ENCODE data around the gene VEGFA. TPM values are rescaled to one million over a fixed set of nuclear protein-coding genes. Genes with fewer than 3 reads are reported as not detected.

VEGFA gene
- total and polyA plus RNA-seq, 2 of the 8 experiments (the other 6 are each of a cell fraction or from before 2014, with no cell fraction given) = 42.2 to 58.5 TPM

- H2AFZ ChIP-seq (ENCODE audit: low read length) = no peak overlapping the region
- FAIRE-seq (no peak), DNase-seq (ENCODE audit: low read depth in 1 of 2, low spot score in 2 of 2) (no peak)
- 3% methylated on average over 5 of the region's 7 CpGs; no CpG with 5 or more reads in 1 of the 2 experiments for WGBS, 2 experiments (ENCODE audit: extremely low coverage in 1 of 2, insufficient coverage in 1 of 2, insufficient read length in 1 of 2, insufficient replicate concordance in 2 of 2, low coverage in 1 of 2, low lambda C conversion rate in 2 of 2, missing lambda C conversion rate in 1 of 2)
- H3K36me3 ChIP-seq (ENCODE audit: control insufficient read depth in 2 of 4, insufficient read depth in 4 of 4, low read length in 3 of 4) = peaks cover 3 to 10% (median 9%) of the 10 kb centered on the region in 4 experiments; a peak in 5 of 8 replicates
- H4K8ac ChIP-seq (ENCODE audit: extremely low read depth, insufficient read depth, low read length) = peak overlapping the region; percentile 41; the same call in 1 of the 2 replicates
- peak overlapping the region; percentile 51 for H4K91ac ChIP-seq (replicated peaks; ENCODE audit: insufficient read length, low read length)
- H3K4me3 ChIP-seq (ENCODE audit: extremely low read depth in 1 of 4, insufficient read depth in 2 of 4, low read depth in 3 of 4, low read length in 4 of 4) = peak overlapping the region; percentile 77 to 91 (median 85)
- no peak overlapping the region for H3K4ac ChIP-seq (replicated peaks; ENCODE audit: insufficient read length, low read depth, low read length)
- ChIA-PET CTCF (ENCODE audit: partially characterized antibody) (interaction anchor here (0.6 to 7.1 kb wide), 42 partner anchors 11 to 500 kb away, joined by 3 to 78 read pairs (median 7); partner anchors contain the start of gene MRPS18A), POLR2A (ENCODE audit: partially characterized antibody) (interaction anchor here (0.7 to 3.7 kb wide), 26 partner anchors 10 to 307 kb away, joined by 3 to 35 read pairs (median 4); partner anchors contain the start of gene GTPBP2)
- peak overlapping the region in 3 of 4 experiments; percentile 70 to 86 (median 78); a peak in 6 of 7 replicates for H3K9ac ChIP-seq (replicated peaks in 1 of 4; ENCODE audit: extremely low read depth in 1 of 4, low read depth in 3 of 4, low read length in 3 of 4)
- peaks cover 23% of the 10 kb centered on the region for H3K79me1 ChIP-seq (ENCODE audit: low read depth, low read length)
- H4K20me1 ChIP-seq (replicated peaks in 1 of 2; ENCODE audit: control insufficient read depth in 1 of 2, insufficient read depth in 2 of 2, low read length in 2 of 2) = peaks cover 5 to 8% of the 10 kb centered on the region in 2 experiments
- H3K4me1 ChIP-seq (replicated peaks in 1 of 4; ENCODE audit: control insufficient read depth in 3 of 4, insufficient read depth in 4 of 4, low read length in 3 of 4) = peaks cover 0 to 24% (median 18%) of the 10 kb centered on the region in 4 experiments; a peak in 6 of 7 replicates
- H3K18ac ChIP-seq (ENCODE audit: extremely low read depth, low read length) = peak overlapping the region; percentile 41
- no peak overlapping the region for H2BK20ac ChIP-seq (ENCODE audit: low read length)
- peaks cover 3 to 68% of the 10 kb centered on the region in 2 experiments; a peak in 3 of 4 replicates for H3K79me2 ChIP-seq (ENCODE audit: control insufficient read depth in 1 of 2, insufficient read depth in 2 of 2, low read length in 2 of 2)
- H3K23me2 ChIP-seq (ENCODE audit: low read depth, low read length) = peaks cover 9% of the 10 kb centered on the region
- no peak overlapping the region for H3K14ac ChIP-seq (ENCODE audit: insufficient read length)
- H2BK12ac ChIP-seq (ENCODE audit: low read depth, low read length) = no peak overlapping the region; the same call in 1 of the 2 replicates
- no peak overlapping the region for H3K23ac ChIP-seq (ENCODE audit: insufficient read length)
- H3K56ac ChIP-seq (replicated peaks; ENCODE audit: insufficient read length, low read depth, low read length) = no peak overlapping the region
- no peak overlapping the region for H2BK15ac ChIP-seq (ENCODE audit: low read length)
- peak overlapping the region; percentile 88 to 90 for H3K4me2 ChIP-seq (ENCODE audit: insufficient read depth in 1 of 2, low read depth in 2 of 2, low read length in 2 of 2)
- H2AK5ac ChIP-seq (ENCODE audit: low read depth, low read length) = no peak overlapping the region
- H4K5ac ChIP-seq (ENCODE audit: insufficient read length, low read depth, low read length) = no peak overlapping the region
- no peaks in the 10 kb centered on the region for H3K9me3 ChIP-seq (ENCODE audit: insufficient read depth in 2 of 2, low read depth in 1 of 2, low read length in 1 of 2)
- H3K27me3 ChIP-seq (replicated peaks in 1 of 4; ENCODE audit: control insufficient read depth in 3 of 4, extremely low read depth in 1 of 4, insufficient read depth in 3 of 4, low read length in 3 of 4) = no peaks in the 10 kb centered on the region
- H2BK5ac ChIP-seq (ENCODE audit: low read depth, low read length) = peak overlapping the region; percentile 81; the same call in 1 of the 2 replicates
- H3K27ac ChIP-seq (ENCODE audit: low read depth, low read length) = no peak overlapping the region
- no peak overlapping the region for H2BK120ac ChIP-seq (replicated peaks; ENCODE audit: low read depth, low read length)
- TF ChIP-seq TAF7 (optimal IDR thresholded peaks at IDR 0.05; ENCODE audit: borderline replicate concordance, low read depth, low read length) = peak; percentile 20
- no peak for TF ChIP-seq TBP (IDR thresholded peaks at IDR 0.05; ENCODE audit: low read depth, low read length)
- TF ChIP-seq BACH1 (IDR thresholded peaks at IDR 0.05; ENCODE audit: low read length) = no peak
- TF ChIP-seq SP1 (IDR thresholded peaks at IDR 0.05; ENCODE audit: low read depth, low read length) = no peak
- no peak for TF ChIP-seq TEAD4 (IDR thresholded peaks at IDR 0.05; ENCODE audit: low read depth, low read length)
- TF ChIP-seq SIN3A (conservative IDR thresholded peaks at IDR 0.05 in 1 of 2, IDR thresholded peaks at IDR 0.05 in 1 of 2; ENCODE audit: low read depth in 1 of 2, low read length in 2 of 2) = 0 out of 4 replicates have a peak, but pooled peaks of 1 of the 2 experiments have one; percentile 33
- TF ChIP-seq KDM4A (IDR thresholded peaks at IDR 0.05; ENCODE audit: low read depth, low read length, severe bottlenecking) = peak; percentile 13
- no peak for TF ChIP-seq EGR1 (IDR thresholded peaks at IDR 0.05; ENCODE audit: borderline replicate concordance, low read depth, low read length)
- TF ChIP-seq RAD21 (IDR thresholded peaks at IDR 0.05 in 1 of 2, conservative IDR thresholded peaks at IDR 0.05 in 1 of 2; ENCODE audit: low read depth in 2 of 2, low read length in 2 of 2) = peak in 1 of 2 experiments; percentile 26; a peak in 1 of 4 replicates
- no peak for TF ChIP-seq SIX5 (IDR thresholded peaks at IDR 0.05; ENCODE audit: low read depth, low read length)
- TF ChIP-seq TAF1 (IDR thresholded peaks at IDR 0.05; ENCODE audit: low read depth, low read length) = peak; percentile 35; the same call in 1 of the 2 replicates
- TF ChIP-seq GABPA (IDR thresholded peaks at IDR 0.05; ENCODE audit: borderline replicate concordance, insufficient read depth, low read length) = no peak
- TF ChIP-seq NANOG (IDR thresholded peaks at IDR 0.05; ENCODE audit: insufficient read depth, low read depth, low read length, poor library complexity, severe bottlenecking) = no peak
Observed at GRCh38 chr6:43772681-43773049, 2.7 kb downstream of the VEGFA start.
